ENCODE results near the gene RTL1.

The RTL1 gene

GRCh38 chr14:100903134-100903468, 421 bp downstream of the RTL1 start:
- no peak overlapping the region for H2AFZ ChIP-seq (ENCODE audit: low read length)
- TF ChIP-seq CTCF (IDR thresholded peaks at IDR 0.05; ENCODE audit: low read length) (no peak), EZH2phosphoT487 (IDR thresholded peaks at IDR 0.05; ENCODE audit: low read length) (no peak), EZH2 (optimal IDR thresholded peaks at IDR 0.05; ENCODE audit: low read depth, low read length) (no peak)
- H3K79me2 ChIP-seq (ENCODE audit: low read length), result no peaks in the 10 kb centered on the region
- H3K27me3 ChIP-seq (replicated peaks; ENCODE audit: insufficient read depth, low read length), result peaks cover 33% of the 10 kb centered on the region
- no peaks in the 10 kb centered on the region for H3K9me2 ChIP-seq (replicated peaks; ENCODE audit: insufficient read depth, low read length)
- no peaks in the 10 kb centered on the region for H3K36me3 ChIP-seq (replicated peaks; ENCODE audit: insufficient read depth, low read length)
- DNase-seq, result no peak
- H3K9ac ChIP-seq (ENCODE audit: low read length), result no peak overlapping the region
- no peaks in the 10 kb centered on the region for H4K20me1 ChIP-seq (ENCODE audit: insufficient read depth, low read length)
- no peaks in the 10 kb centered on the region for H3K9me3 ChIP-seq (replicated peaks; ENCODE audit: insufficient read depth, low read length)
- no peak overlapping the region for H3K27ac ChIP-seq (ENCODE audit: low read length)
- H3K4me2 ChIP-seq (ENCODE audit: low read depth, low read length), result no peak overlapping the region
- H3K4me1 ChIP-seq (ENCODE audit: low read length), result no peaks in the 10 kb centered on the region
- no peaks in the 10 kb centered on the region for H3F3A ChIP-seq (ENCODE audit: insufficient read depth, low read length)
- H3K4me3 ChIP-seq (ENCODE audit: low read length), result no peak overlapping the region

GRCh38 chr14:100902295-100903133, 1.0 kb downstream of the RTL1 start:
- Histone ChIP-seq H3K4me2 (ENCODE audit: low read depth, low read length) (no peak overlapping the region), H3K9me2 (replicated peaks; ENCODE audit: insufficient read depth, low read length) (no peaks in the 10 kb centered on the region), H3K9me3 (replicated peaks; ENCODE audit: insufficient read depth, low read length) (no peaks in the 10 kb centered on the region), H3K27me3 (replicated peaks; ENCODE audit: insufficient read depth, low read length) (peaks cover 33% of the 10 kb centered on the region), H3K79me2 (ENCODE audit: low read length) (no peaks in the 10 kb centered on the region), H3K4me3 (ENCODE audit: low read length) (no peak overlapping the region), H3K36me3 (replicated peaks; ENCODE audit: insufficient read depth, low read length) (no peaks in the 10 kb centered on the region), H2AFZ (ENCODE audit: low read length) (no peak overlapping the region), H3F3A (ENCODE audit: insufficient read depth, low read length) (no peaks in the 10 kb centered on the region), H3K27ac (ENCODE audit: low read length) (no peak overlapping the region), H4K20me1 (ENCODE audit: insufficient read depth, low read length) (no peaks in the 10 kb centered on the region), H3K4me1 (ENCODE audit: low read length) (no peaks in the 10 kb centered on the region), H3K9ac (ENCODE audit: low read length) (no peak overlapping the region)
- no peak for DNase-seq
- TF ChIP-seq CTCF (IDR thresholded peaks at IDR 0.05; ENCODE audit: low read length) (no peak), EZH2phosphoT487 (IDR thresholded peaks at IDR 0.05; ENCODE audit: low read length) (no peak), EZH2 (optimal IDR thresholded peaks at IDR 0.05; ENCODE audit: low read depth, low read length) (no peak)

GRCh38 chr14:100901391-100902183, 1.9 kb downstream of the RTL1 start:
- TF ChIP-seq EZH2 (optimal IDR thresholded peaks at IDR 0.05; ENCODE audit: low read depth, low read length) (no peak), CTCF (IDR thresholded peaks at IDR 0.05; ENCODE audit: low read length) (no peak), EZH2phosphoT487 (IDR thresholded peaks at IDR 0.05; ENCODE audit: low read length) (no peak)
- Histone ChIP-seq H3K4me3 (ENCODE audit: low read length) (no peak overlapping the region), H3K79me2 (ENCODE audit: low read length) (no peaks in the 10 kb centered on the region)

More at GRCh38 chr14:100901391-100902183, 1.9 kb downstream of the RTL1 start:
- H3K27me3 ChIP-seq (replicated peaks; ENCODE audit: insufficient read depth, low read length), result peaks cover 41% of the 10 kb centered on the region
- H3K36me3 ChIP-seq (replicated peaks; ENCODE audit: insufficient read depth, low read length), result no peaks in the 10 kb centered on the region
- H3K9ac ChIP-seq (ENCODE audit: low read length), result no peak overlapping the region
- H3K4me2 ChIP-seq (ENCODE audit: low read depth, low read length), result no peak overlapping the region
- no peaks in the 10 kb centered on the region for H4K20me1 ChIP-seq (ENCODE audit: insufficient read depth, low read length)
- DNase-seq, result no peak
- no peaks in the 10 kb centered on the region for H3K9me3 ChIP-seq (replicated peaks; ENCODE audit: insufficient read depth, low read length)
- no peaks in the 10 kb centered on the region for H3K4me1 ChIP-seq (ENCODE audit: low read length)
- H3K9me2 ChIP-seq (replicated peaks; ENCODE audit: insufficient read depth, low read length), result no peaks in the 10 kb centered on the region
- no peaks in the 10 kb centered on the region for H3F3A ChIP-seq (ENCODE audit: insufficient read depth, low read length)
- no peak overlapping the region for H3K27ac ChIP-seq (ENCODE audit: low read length)
- H2AFZ ChIP-seq (ENCODE audit: low read length), result no peak overlapping the region
